Trophoblast cell (in vitro differentiated cells and primary cell): ENCODE results near the gene PXDN.
A peak's percentile ranks its signal among the peaks of the same experiment; 100 is the strongest.
"Not testable (repeated sequence)": the region's sequence is repeated elsewhere in the genome, so short reads cannot be mapped to it uniquely, and the experiment has no call there.

ENCODE experiments used
- DNase-seq, 2 donors: peaks; one replicate each; pipeline ENCODE4 v3.0.0-alpha.2; 2016
- H2AFZ ChIP-seq: 2 replicates; pipeline ENCODE4 v1.6.1; 2013; ENCODE audit warnings: low read length, moderate library complexity, mild to moderate bottlenecking; ENCODE audit not compliant: insufficient read depth, poor library complexity
- H2AK5ac ChIP-seq: 2 replicates; pipeline ENCODE4 v1.6.1; 2013; ENCODE audit warnings: mild to moderate bottlenecking, low read length
- H2BK120ac ChIP-seq: 2 replicates; pipeline ENCODE4 v1.6.1; 2013; ENCODE audit warnings: low read length, mild to moderate bottlenecking, moderate library complexity; ENCODE audit not compliant: insufficient read depth, poor library complexity
- H2BK12ac ChIP-seq: 2 replicates; pipeline ENCODE4 v1.6.1; 2013; ENCODE audit warnings: mild to moderate bottlenecking, low read length, moderate library complexity
- H2BK5ac ChIP-seq: 2 replicates; pipeline ENCODE4 v1.6.1; 2013; ENCODE audit warnings: low read length, low read depth, moderate library complexity, mild to moderate bottlenecking; ENCODE audit not compliant: poor library complexity
- H3K14ac ChIP-seq: 2 replicates; pipeline ENCODE4 v1.6.1; 2013; ENCODE audit warnings: mild to moderate bottlenecking, low read length
- H3K18ac ChIP-seq: 2 replicates; pipeline ENCODE4 v1.6.1; 2013; ENCODE audit warnings: mild to moderate bottlenecking, low read length
- H3K23ac ChIP-seq: 2 replicates; pipeline ENCODE4 v1.6.1; 2013; ENCODE audit warnings: low read length
- H3K27ac ChIP-seq: 2 replicates; pipeline ENCODE4 v1.5.1; 2013; ENCODE audit warnings: low read depth, mild to moderate bottlenecking, inconsistent platforms, low read length, moderate library complexity
- H3K27me3 ChIP-seq: 2 replicates; pipeline ENCODE4 v1.6.1; 2013; ENCODE audit warnings: inconsistent platforms, mild to moderate bottlenecking, low read length, moderate library complexity; ENCODE audit not compliant: insufficient read depth
- H3K36me3 ChIP-seq, 2 experiments: 1 replicate in 1 of 2; 2 replicates in 1 of 2; pipeline ENCODE4 v1.6.1; 2013; ENCODE audit warnings: low read length in 2 of 2, mild to moderate bottlenecking in 2 of 2, moderate library complexity in 1 of 2; ENCODE audit not compliant: insufficient read depth in 2 of 2, control insufficient read depth in 1 of 2
- H3K4ac ChIP-seq: 2 replicates; pipeline ENCODE4 v1.6.1; 2013; ENCODE audit warnings: low read depth, mild to moderate bottlenecking, low read length, moderate library complexity
- H3K4me1 ChIP-seq, 2 experiments: 1 replicate in 1 of 2; 2 replicates in 1 of 2; pipeline ENCODE4 v1.6.1; 2013; ENCODE audit warnings: low read length in 2 of 2, mild to moderate bottlenecking in 2 of 2, moderate library complexity in 1 of 2; ENCODE audit not compliant: insufficient read depth in 2 of 2, control insufficient read depth in 1 of 2
- H3K4me2 ChIP-seq: 2 replicates; pipeline ENCODE4 v1.6.1; 2013; ENCODE audit warnings: inconsistent platforms, mild to moderate bottlenecking, low read length, moderate library complexity
- H3K4me3 ChIP-seq: 2 replicates; pipeline ENCODE4 v1.5.1; 2013; ENCODE audit warnings: mild to moderate bottlenecking, low read depth, low read length, inconsistent platforms
- H3K79me1 ChIP-seq: one replicate; pipeline ENCODE4 v1.6.1; 2013; ENCODE audit warnings: low read length
- H3K79me2 ChIP-seq: 2 replicates; pipeline ENCODE4 v1.6.1; 2013; ENCODE audit warnings: low read length, mild to moderate bottlenecking; ENCODE audit not compliant: control insufficient read depth, insufficient read depth, poor library complexity
- H3K9ac ChIP-seq: 2 replicates; pipeline ENCODE4 v1.6.1; 2013; ENCODE audit warnings: mild to moderate bottlenecking, low read length
- H3K9me3 ChIP-seq: 2 replicates; pipeline ENCODE4 v1.6.1; 2013; ENCODE audit warnings: low read depth, mild to moderate bottlenecking, control low read depth, inconsistent platforms, low read length; ENCODE audit not compliant: insufficient read depth
- H4K12ac ChIP-seq: 2 replicates; pipeline ENCODE4 v1.6.1; 2013; ENCODE audit warnings: low read depth, mild to moderate bottlenecking, low read length, moderate library complexity
- H4K8ac ChIP-seq: 2 replicates; pipeline ENCODE4 v1.6.1; 2013; ENCODE audit warnings: low read depth, mild to moderate bottlenecking, low read length, moderate library complexity
- H4K91ac ChIP-seq: one replicate; pipeline ENCODE4 v1.6.1; 2013; ENCODE audit warnings: low read depth, mild to moderate bottlenecking, low read length, moderate library complexity
- WGBS: extraction: QIAGEN DNeasy Blood & Tissue Kit; methylation state at CpG from one replicate; pipeline ENCODE4 v1.1.7; 2013; ENCODE audit warnings: missing lambda C conversion rate; ENCODE audit not compliant: insufficient read length, insufficient coverage; ENCODE audit errors: extremely low coverage; 5-methylcytosine and 5-hydroxymethylcytosine counted together

PXDN gene

DNA sequence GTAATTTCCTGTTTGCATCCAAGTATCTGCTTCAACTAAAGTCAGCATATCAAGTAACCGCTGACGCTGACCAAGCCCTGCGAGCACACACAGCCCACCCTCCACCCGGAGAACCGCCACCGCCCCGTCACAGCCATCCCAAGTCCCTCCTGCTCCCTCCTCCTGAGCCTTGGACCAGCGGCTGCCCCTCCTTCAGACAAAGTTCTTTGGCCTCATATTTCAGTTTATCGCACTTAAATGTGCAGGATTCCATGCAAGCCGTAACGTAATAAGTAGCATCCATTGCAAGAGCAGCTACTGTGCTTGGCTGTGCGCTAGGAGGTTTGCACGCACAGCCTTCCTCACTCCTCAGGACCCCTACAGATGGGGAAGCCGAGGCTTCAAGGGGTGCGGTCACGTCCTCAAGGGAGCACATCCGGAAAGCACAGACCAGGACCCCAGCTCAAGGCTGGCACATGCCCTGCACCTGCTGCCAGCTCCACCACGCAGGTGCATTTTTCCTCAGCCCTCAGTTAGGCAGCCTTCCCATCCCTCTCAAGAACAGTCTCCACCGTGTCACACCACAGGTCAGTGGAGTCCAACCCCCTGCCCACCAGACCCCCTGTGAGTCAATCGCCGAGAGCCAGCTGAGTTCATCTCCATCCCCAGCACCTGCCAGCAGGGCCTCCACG is 17.1 kb downstream of the PXDN start:
- Histone ChIP-seq H3K27ac (no peak overlapping the region), H3K14ac (no peak overlapping the region), H3K4me3 (no peak overlapping the region), H3K9ac (no peak overlapping the region), H3K36me3 (peaks cover under 1 to 6% of the 10 kb centered on the region in 2 experiments), H3K79me2 (peaks cover 15% of the 10 kb centered on the region), H2AFZ (no peak overlapping the region), H3K18ac (no peak overlapping the region), H4K12ac (no peak overlapping the region), H3K4ac (peak overlapping the region; percentile 2), H3K9me3 (no peaks in the 10 kb centered on the region), H4K91ac (no peak overlapping the region), H2BK120ac (no peak overlapping the region), H2AK5ac (no peak overlapping the region), H3K4me2 (no peak overlapping the region), H3K4me1 (peaks cover 19 to 30% of the 10 kb centered on the region in 2 experiments), H3K23ac (no peak overlapping the region), H4K8ac (no peak overlapping the region), H2BK5ac (no peak overlapping the region), H3K27me3 (no peaks in the 10 kb centered on the region), H2BK12ac (no peak overlapping the region), H3K79me1 (no peaks in the 10 kb centered on the region)
- peak in 1 of 2 donors; percentile 62 for DNase-seq
- WGBS = no CpG with 5 or more reads among the region's 22 CpGs

- Histone ChIP-seq H2BK12ac (no peak overlapping the region), H3K23ac (no peak overlapping the region), H2BK120ac (no peak overlapping the region), H3K4ac (no peak overlapping the region), H3K14ac (no peak overlapping the region), H3K4me3 (no peak overlapping the region), H3K9ac (no peak overlapping the region), H3K36me3 (peaks cover 0 to 6% of the 10 kb centered on the region in 2 experiments), H2AK5ac (no peak overlapping the region), H2AFZ (no peak overlapping the region), H4K8ac (no peak overlapping the region), H3K79me1 (no peaks in the 10 kb centered on the region), H4K91ac (no peak overlapping the region), H3K18ac (no peak overlapping the region), H3K27ac (no peak overlapping the region), H3K9me3 (no peaks in the 10 kb centered on the region), H3K79me2 (peaks cover 15% of the 10 kb centered on the region), H2BK5ac (no peak overlapping the region), H3K27me3 (no peaks in the 10 kb centered on the region), H3K4me2 (no peak overlapping the region), H3K4me1 (peaks cover 15 to 27% of the 10 kb centered on the region in 2 experiments), H4K12ac (no peak overlapping the region)
- peak in 1 of 2 donors; percentile 55 for DNase-seq
- WGBS = no CpG with 5 or more reads among the region's 3 CpGs
Measured at GRCh38 chr2:1726558-1726957, 17.8 kb downstream of the PXDN start.

GRCh38 chr2:1724351-1724750 is 20.0 kb downstream of the PXDN start:
- not testable (repeated sequence) for H3K18ac ChIP-seq, H3K79me1 ChIP-seq, H3K4me3 ChIP-seq, H2AK5ac ChIP-seq, DNase-seq, H3K23ac ChIP-seq, H4K8ac ChIP-seq, H3K27me3 ChIP-seq, H3K36me3 ChIP-seq, H4K12ac ChIP-seq, H3K14ac ChIP-seq, H3K4ac ChIP-seq, H2AFZ ChIP-seq, H2BK5ac ChIP-seq, H3K27ac ChIP-seq, H2BK12ac ChIP-seq, H3K9me3 ChIP-seq, H3K4me2 ChIP-seq, H4K91ac ChIP-seq, H2BK120ac ChIP-seq, H3K9ac ChIP-seq
- H3K79me2 ChIP-seq = peaks cover 12% of the 10 kb centered on the region
- WGBS = no CpG with 5 or more reads among the region's 2 CpGs
- H3K4me1 ChIP-seq = peaks cover 3 to 14% of the 10 kb centered on the region in 2 experiments

GRCh38 chr2:1723397-1724042 is 20.8 kb downstream of the PXDN start:
- H3K9me3 ChIP-seq = peaks cover under 1% of the 10 kb centered on the region
- H3K27me3 ChIP-seq = no peaks in the 10 kb centered on the region
- H3K9ac ChIP-seq = no peak overlapping the region
- peaks cover 0 to 2% of the 10 kb centered on the region in 2 experiments for H3K36me3 ChIP-seq
- no peak overlapping the region for H2BK12ac ChIP-seq
- no peak overlapping the region for H4K8ac ChIP-seq
- no peak overlapping the region for H2AFZ ChIP-seq
- H3K4ac ChIP-seq = no peak overlapping the region
- no peak overlapping the region for H4K91ac ChIP-seq
- no peak overlapping the region for H3K18ac ChIP-seq
- H3K23ac ChIP-seq = no peak overlapping the region
- no peak overlapping the region for H2AK5ac ChIP-seq
- peaks cover 7% of the 10 kb centered on the region for H3K79me2 ChIP-seq
- H3K4me1 ChIP-seq = peaks cover 0 to 6% of the 10 kb centered on the region in 2 experiments
- no peak overlapping the region for H3K4me2 ChIP-seq
- no peak overlapping the region for H4K12ac ChIP-seq
- 100% methylated on average over 2 of the region's 4 CpGs for WGBS
- H3K79me1 ChIP-seq = no peaks in the 10 kb centered on the region
- H3K4me3 ChIP-seq = no peak overlapping the region
- H2BK120ac ChIP-seq = no peak overlapping the region
- no peak for DNase-seq
- H2BK5ac ChIP-seq = no peak overlapping the region
- no peak overlapping the region for H3K14ac ChIP-seq
- H3K27ac ChIP-seq = no peak overlapping the region
